Right atrium auricular region (tissue), 2 donors: ENCODE data around the gene CACNA1G. TPM values are rescaled to one million over a fixed set of nuclear protein-coding genes. Genes with fewer than 3 reads are reported as not detected.

Experiments used
- DNase-seq: peaks from one replicate; pipeline ENCODE4 v3.0.0-alpha.2; 2019; ENCODE audit warnings: low spot score
- H3K27ac ChIP-seq, 2 donors: fragments of 200-600 bp; sonication (generic); 1 replicate in 1 of 2; 2 replicates in 1 of 2; pipeline ENCODE4 v1.5.1; 2016 to 2019
- H3K27me3 ChIP-seq, 2 donors: fragments of 200-600 bp; sonication (generic); one replicate each; pipeline versions ENCODE4 v1.5.1 to v1.6.0; 2017 to 2019
- H3K36me3 ChIP-seq: fragments of 200-600 bp; sonication (generic); one replicate; pipeline ENCODE4 v1.5.1; 2016
- H3K4me1 ChIP-seq, 2 donors: fragments of 200-600 bp; sonication (generic); one replicate each; pipeline versions ENCODE4 v1.5.1 to v1.6.0; 2017 to 2019
- H3K4me3 ChIP-seq, 2 donors: fragments of 200-600 bp; sonication (generic); 1 replicate in 1 of 2; 2 replicates in 1 of 2; pipeline ENCODE4 v1.5.1; 2017 to 2019; ENCODE audit warnings: mild to moderate bottlenecking in 1 of 2, moderate library complexity in 1 of 2
- H3K9me3 ChIP-seq, 2 donors: fragments of 200-600 bp; sonication (generic); one replicate each; pipeline ENCODE4 v1.5.1; 2019
- CTCF ChIP-seq, 2 donors: fragments of 200-600 bp; sonication (generic); IDR thresholded peaks; one replicate each; pipeline ENCODE4 v1.5.1; 2019; ENCODE audit warnings: antibody characterized with exemption in 2 of 2
- total RNA-seq, 2 donors: library from RNA; depleted of rRNA; stranded (reverse); fragments of >200 nt; gene quantifications; one replicate each; pipeline ENCODE4 v1.1.0, GENCODE V29; 2016

The CACNA1G gene
- total RNA-seq, 2 donors from 2014 or later: 4.3 to 6.2 TPM

- DNase-seq: no peak
- no peak for TF ChIP-seq CTCF (IDR thresholded peaks at IDR 0.05)
- Histone ChIP-seq H3K36me3 (no peaks in the 10 kb centered on the region), H3K27ac (no peak overlapping the region), H3K9me3 (peaks cover 0 to 5% of the 10 kb centered on the region in 2 donors), H3K4me3 (no peak overlapping the region), H3K27me3 (no peaks in the 10 kb centered on the region), H3K4me1 (no peaks in the 10 kb centered on the region)
Observed at GRCh38 chr17:50649042-50649908, 88.8 kb downstream of the CACNA1G start.

- H3K27me3 ChIP-seq: no peaks in the 10 kb centered on the region
- H3K4me1 ChIP-seq: no peaks in the 10 kb centered on the region
- no peak overlapping the region for H3K27ac ChIP-seq
- H3K9me3 ChIP-seq: peaks cover 0 to 5% of the 10 kb centered on the region in 2 donors
- DNase-seq: no peak
- H3K36me3 ChIP-seq: no peaks in the 10 kb centered on the region
- no peak overlapping the region for H3K4me3 ChIP-seq
- no peak for TF ChIP-seq CTCF (IDR thresholded peaks at IDR 0.05)
Observed at GRCh38 chr17:50651661-50652060, 91.1 kb downstream of the CACNA1G start.

- TF ChIP-seq CTCF (IDR thresholded peaks at IDR 0.05): no peak
- H3K4me3 ChIP-seq: no peak overlapping the region
- no peak for DNase-seq
- peaks cover 0 to 3% of the 10 kb centered on the region in 2 donors for H3K4me1 ChIP-seq
- H3K36me3 ChIP-seq: no peaks in the 10 kb centered on the region
- no peak overlapping the region for H3K27ac ChIP-seq
- no peaks in the 10 kb centered on the region for H3K27me3 ChIP-seq
- peaks cover 0 to 5% of the 10 kb centered on the region in 2 donors for H3K9me3 ChIP-seq
Observed at GRCh38 chr17:50653738-50654137, 93.2 kb downstream of the CACNA1G start.

- peaks cover 0 to 30% of the 10 kb centered on the region in 2 donors for H3K4me1 ChIP-seq
- no peak overlapping the region for H3K4me3 ChIP-seq
- no peak overlapping the region for H3K27ac ChIP-seq
- no peak for TF ChIP-seq CTCF (IDR thresholded peaks at IDR 0.05)
- H3K9me3 ChIP-seq: peaks cover 0 to 5% of the 10 kb centered on the region in 2 donors
- H3K36me3 ChIP-seq: no peaks in the 10 kb centered on the region
- no peaks in the 10 kb centered on the region for H3K27me3 ChIP-seq
- DNase-seq: no peak
Observed at GRCh38 chr17:50656509-50656908, 96.0 kb downstream of the CACNA1G start.

- peaks cover 0 to 5% of the 10 kb centered on the region in 2 donors for H3K9me3 ChIP-seq
- DNase-seq: no peak
- H3K27ac ChIP-seq: no peak overlapping the region
- no peaks in the 10 kb centered on the region for H3K27me3 ChIP-seq
- no peak for TF ChIP-seq CTCF (IDR thresholded peaks at IDR 0.05)
- no peaks in the 10 kb centered on the region for H3K36me3 ChIP-seq
- peaks cover 0 to 36% of the 10 kb centered on the region in 2 donors for H3K4me1 ChIP-seq
- no peak overlapping the region for H3K4me3 ChIP-seq
Observed at GRCh38 chr17:50657054-50657453, 96.5 kb downstream of the CACNA1G start.
